ENCODE measurements around the gene RAB37.

- no peak for TF ChIP-seq CTCF (IDR thresholded peaks at IDR 0.05)
- TF ChIP-seq POLR2A (IDR thresholded peaks at IDR 0.05) = no peak
These were observed 9.9 kb downstream of the RAB37 start for GRCh38 chr17:74746922-74747321.

All from testis (tissue), 2 donors.